GM12878 (cell line): ENCODE results near the gene ITGA7. TPM values are rescaled to one million over a fixed set of nuclear protein-coding genes. Genes with fewer than 3 reads are reported as not detected.

Source experiments
- ATAC-seq: fragments of 200-7000 bp; cut with Tn5 transposase; 3 replicates; pipeline ENCODE4 v1.9.1; 2020; ENCODE audit warnings: mild to moderate bottlenecking, moderate library complexity
- BruUV-seq: library from RNA; stranded (reverse); fragments of 400-500 nt; replicated peaks from 2 replicates; lab custom pipeline; 2021; lab: Mats Ljungman, UMichigan
- CTCF ChIA-PET: fragments of 300-600 bp; sonication (Branson Sonifier 250); formaldehyde crosslinking; extraction: SDS; loops from one replicate; lab custom pipeline; 2021; ENCODE audit warnings: inconsistent platforms; lab: Yijun Ruan, JAX
- POLR2A ChIA-PET: fragments of 350-600 bp; formaldehyde crosslinking; extraction: SDS; loops from one replicate; lab custom pipeline; 2021; ENCODE audit warnings: inconsistent platforms; lab: Charles Lee
- RAD21 ChIA-PET: fragments of 300-600 bp; sonication (Branson Sonifier 250); formaldehyde crosslinking; loops from one replicate; lab custom pipeline; 2023; ENCODE audit warnings: antibody characterized with exemption; ENCODE audit not compliant: unreplicated experiment; lab: Charles Lee
- SMC1A ChIA-PET: fragments of 300-600 bp; sonication (Branson Sonifier 250); formaldehyde crosslinking; loops from one replicate; lab custom pipeline; 2023; ENCODE audit not compliant: unreplicated experiment, uncharacterized antibody; lab: Charles Lee
- DNase-seq: peaks from one replicate; pipeline ENCODE4 v3.0.0-alpha.2; 2011; ENCODE audit warnings: low read depth, low spot score
- FAIRE-seq: peaks from 3 replicates; lab custom pipeline; 2011; peaks lifted over from hg19 to GRCh38; lab: Jason Lieb, UNC
- H2AFZ ChIP-seq: 2 replicates; pipeline ENCODE4 v1.6.0; 2011; ENCODE audit warnings: low read depth, low read length, control low read depth; ENCODE audit not compliant: control insufficient read depth
- H3K27ac ChIP-seq: 2 replicates; pipeline ENCODE4 v1.5.1; 2011; ENCODE audit warnings: control low read depth; ENCODE audit not compliant: control insufficient read depth, insufficient read depth
- H3K27me3 ChIP-seq, 2 experiments: replicated peaks in 1 of 2; 2 replicates each; pipeline versions ENCODE4 v1.6.0 to v1.6.1; 2011; ENCODE audit warnings: low read length in 1 of 2; ENCODE audit not compliant: control insufficient read depth in 2 of 2, insufficient read depth in 2 of 2
- H3K36me3 ChIP-seq, 2 experiments: 2 replicates each; pipeline ENCODE4 v1.5.1; 2011; ENCODE audit warnings: low read length in 1 of 2; ENCODE audit not compliant: control insufficient read depth in 2 of 2, insufficient read depth in 2 of 2
- H3K4me1 ChIP-seq: 2 replicates; pipeline ENCODE4 v1.6.1; 2011; ENCODE audit warnings: mild to moderate bottlenecking, low read length, moderate library complexity, mixed read lengths; ENCODE audit not compliant: control insufficient read depth, insufficient read depth
- H3K4me2 ChIP-seq: 2 replicates; pipeline ENCODE4 v1.6.0; 2011; ENCODE audit warnings: control low read depth; ENCODE audit not compliant: control insufficient read depth, insufficient read depth
- H3K4me3 ChIP-seq: fragments of 200-600 bp; sonication (generic); 2 replicates; pipeline ENCODE4 v1.5.1; 2016
- H3K79me2 ChIP-seq: 2 replicates; pipeline ENCODE4 v1.6.0; 2011; ENCODE audit warnings: low read length; ENCODE audit not compliant: control insufficient read depth, insufficient read depth
- H3K9ac ChIP-seq: 2 replicates; pipeline ENCODE4 v1.8.0; 2011; ENCODE audit warnings: low read length, control low read depth, mixed read lengths; ENCODE audit not compliant: control insufficient read depth, insufficient read depth
- H3K9me3 ChIP-seq: replicated peaks from 3 replicates; pipeline ENCODE4 v1.5.1; 2011; ENCODE audit warnings: mild to moderate bottlenecking, low read length; ENCODE audit not compliant: control insufficient read depth, insufficient read depth
- H4K20me1 ChIP-seq: 2 replicates; pipeline ENCODE4 v1.6.0; 2011; ENCODE audit not compliant: control insufficient read depth, insufficient read depth
- FOS ChIP-seq: IDR thresholded peaks from 3 replicates; pipeline ENCODE4 v1.6.1; 2011; ENCODE audit warnings: borderline replicate concordance; ENCODE audit not compliant: insufficient read length; ENCODE audit errors: extremely low read depth
- HCFC1 ChIP-seq: fragments of 150-350 bp; IDR thresholded peaks from 2 replicates; pipeline ENCODE4 v1.6.1; 2014; ENCODE audit warnings: low read length
- KDM1A ChIP-seq: fragments of 200-600 bp; sonication (generic); IDR thresholded peaks from 2 replicates; pipeline ENCODE4 v1.6.1; 2016; ENCODE audit warnings: borderline replicate concordance
- MTA2 ChIP-seq: fragments of 450-650 bp; IDR thresholded peaks from 2 replicates; pipeline ENCODE4 v1.6.1; 2016; ENCODE audit warnings: low read depth, mild to moderate bottlenecking, moderate library complexity
- RAD21 ChIP-seq: IDR thresholded peaks from 2 replicates; pipeline ENCODE4 v1.6.1; 2011; ENCODE audit warnings: mild to moderate bottlenecking, low read depth, low read length, moderate library complexity; ENCODE audit not compliant: insufficient read depth
- RUNX3 ChIP-seq: IDR thresholded peaks from 2 replicates; pipeline ENCODE4 v1.6.1; 2012; ENCODE audit warnings: low read length, inconsistent platforms
- SIX5 ChIP-seq: IDR thresholded peaks from 2 replicates; pipeline ENCODE4 v1.6.1; 2011; ENCODE audit warnings: mild to moderate bottlenecking, low read depth, low read length, moderate library complexity; ENCODE audit not compliant: severe bottlenecking
- STAT3 ChIP-seq: IDR thresholded peaks from 2 replicates; pipeline ENCODE4 v1.6.1; 2011; ENCODE audit warnings: low read depth, low read length, improper control_type of control experiment
- TCF7 ChIP-seq: IDR thresholded peaks from 2 replicates; pipeline ENCODE4 v1.6.1; 2014; ENCODE audit warnings: antibody characterized with exemption, borderline replicate concordance
- WGBS: methylation state at CpG from one replicate; pipeline ENCODE4 v1.1.6; 2016; ENCODE audit warnings: low lambda C conversion rate; ENCODE audit not compliant: insufficient replicate concordance, insufficient coverage; ENCODE audit errors: missing lambda C conversion rate; 5-methylcytosine and 5-hydroxymethylcytosine counted together
- in situ Hi-C: fragments of 300-500 bp; cut with MboI; formaldehyde crosslinking; loops from 9 replicates; pipeline ENCODE4 v1.14.3; 2018; ENCODE audit warnings: mixed read lengths
- intact Hi-C: fragments of 100-400 bp; cut with micrococcal nuclease; formaldehyde crosslinking; loops from one replicate; pipeline ENCODE4 v1.14.2; 2022; ENCODE audit not compliant: unreplicated experiment
- polyA plus RNA-seq, 11 experiments: library from polyadenylated mRNA; depleted of rRNA in 4 of 11; unstranded in 6 of 11; stranded (reverse) in 5 of 11; fragments of >200 nt; fragmentation: Nextera tagmentation in 4 of 11; fragmentation: Illumina TruSeq in 1 of 11; extraction: Ambion mirVana in 4 of 11; extraction: Trizol in 1 of 11; gene quantifications; 1 replicate in 1 of 11; 2 replicates in 10 of 11; pipeline versions ENCODE4 v1.2.1 to v1.2.3, GENCODE V29; 2011 to 2016; ENCODE audit warnings: inconsistent platforms in 2 of 11, missing spikeins in 2 of 11, low read depth in 1 of 11
- total RNA-seq, 4 experiments: library from RNA; depleted of rRNA in 3 of 4; stranded (reverse); fragments of >200 nt in 3 of 4; fragmentation: Illumina TruSeq in 1 of 4; extraction: Trizol in 1 of 4; gene quantifications; 2 replicates each; pipeline versions ENCODE4 v1.2.1 to v1.2.3, GENCODE V29; 2013 to 2021
- TF ChIP-seq, protein P1 (sequence below), 3 experiments: IDR thresholded peaks in 2 of 3; conservative IDR thresholded peaks in 1 of 3; 2 replicates each; pipeline ENCODE4 v1.5.1; 2011; ENCODE audit warnings: low read depth in 3 of 3, low read length in 3 of 3, mild to moderate bottlenecking in 3 of 3, control low read depth in 2 of 3, moderate library complexity in 2 of 3, inconsistent platforms in 1 of 3, mixed read lengths in 1 of 3; ENCODE audit not compliant: control insufficient read depth in 2 of 3, insufficient read depth in 1 of 3; ENCODE audit errors: extremely low read depth in 1 of 3
- TF ChIP-seq, protein P2 (sequence below): fragments of 450-650 bp; IDR thresholded peaks from 2 replicates; pipeline ENCODE4 v1.6.1; 2017; ENCODE audit warnings: mild to moderate bottlenecking, moderate library complexity
- TF ChIP-seq, protein P3 (sequence below): IDR thresholded peaks from 2 replicates; pipeline ENCODE4 v1.6.1; 2012; ENCODE audit warnings: low read depth, low read length, improper control_type of control experiment
- TF ChIP-seq, protein P4 (sequence below): fragments of 450-650 bp; formaldehyde crosslinking; IDR thresholded peaks from 2 replicates; pipeline ENCODE4 v1.4.0; 2022; ENCODE audit warnings: mild to moderate bottlenecking, moderate library complexity

ITGA7 gene
- total and polyA plus RNA-seq, 10 of the 15 experiments (the other 5 are each of a cell fraction or from before 2014, with no cell fraction given), result 0.18 to 5.1 (median 1.5) TPM

DNA sequence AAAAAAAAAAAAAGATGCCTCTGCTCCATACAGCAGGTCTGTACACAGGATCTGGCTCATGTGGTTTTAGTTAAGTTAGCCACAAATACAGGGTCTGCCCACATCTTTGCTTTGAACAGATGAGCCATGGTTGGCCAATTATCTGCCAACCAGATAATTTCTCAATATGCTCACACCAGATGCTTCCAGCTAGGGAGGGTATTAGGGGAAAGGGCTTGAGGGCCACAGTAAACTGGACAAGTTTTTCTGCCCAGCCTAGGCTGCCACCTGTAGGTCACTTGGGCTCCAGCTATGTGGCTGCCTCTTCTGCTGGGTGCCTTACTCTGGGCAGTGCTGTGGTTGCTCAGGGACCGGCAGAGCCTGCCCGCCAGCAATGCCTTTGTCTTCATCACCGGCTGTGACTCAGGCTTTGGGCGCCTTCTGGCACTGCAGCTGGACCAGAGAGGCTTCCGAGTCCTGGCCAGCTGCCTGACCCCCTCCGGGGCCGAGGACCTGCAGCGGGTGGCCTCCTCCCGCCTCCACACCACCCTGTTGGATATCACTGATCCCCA is 13.3 kb upstream of the ITGA7 start:
- ATAC-seq (peak; percentile 16; the same call in 2 of the 3 replicates), DNase-seq (no peak), FAIRE-seq (no peak)
- no peak overlapping the region for H3K27ac ChIP-seq
- in situ Hi-C loops (no loop called here), intact Hi-C loops (loop anchor here (1.0 kb wide), 1 partner anchor 61 kb away; no protein-coding TSS in a partner anchor)
- peaks cover 7% of the 10 kb centered on the region in 2 experiments; a peak in 3 of 4 replicates for H3K36me3 ChIP-seq
- no peak overlapping the region for H2AFZ ChIP-seq
- WGBS, result 92% methylated on average over 8 of the region's 9 CpGs
- no peak overlapping the region for H3K4me3 ChIP-seq
- no TSS peak for BruUV-seq
- H3K9ac ChIP-seq, result no peak overlapping the region
- H3K4me1 ChIP-seq, result peaks cover 25% of the 10 kb centered on the region
- no peaks in the 10 kb centered on the region for H3K27me3 ChIP-seq
- ChIA-PET CTCF (interaction anchor here (1.0 to 11.4 kb wide), 6 partner anchors 8 to 64 kb away, joined by 3 to 205 read pairs (median 17); partner anchors contain the start of gene CD63), SMC1A (interaction anchor here (1.1 to 3.5 kb wide), 5 partner anchors 9 to 64 kb away, joined by 3 to 16 read pairs (median 3); no protein-coding TSS in a partner anchor), RAD21 (interaction anchor here (0.8 to 11.0 kb wide), 3 partner anchors 16 to 64 kb away, joined by 4 to 113 read pairs (median 7); no protein-coding TSS in a partner anchor), POLR2A (interaction anchor here (1.0 to 2.4 kb wide), 2 partner anchors 9 to 47 kb away, joined by 3 to 10 read pairs; no protein-coding TSS in a partner anchor)
- no peaks in the 10 kb centered on the region for H4K20me1 ChIP-seq
- peaks cover 13% of the 10 kb centered on the region for H3K79me2 ChIP-seq
- H3K9me3 ChIP-seq, result no peaks in the 10 kb centered on the region
- no peak overlapping the region for H3K4me2 ChIP-seq
- TF ChIP-seq SIX5, result no peak
- TF ChIP-seq TCF7, result no peak
- TF ChIP-seq, protein P1, sequence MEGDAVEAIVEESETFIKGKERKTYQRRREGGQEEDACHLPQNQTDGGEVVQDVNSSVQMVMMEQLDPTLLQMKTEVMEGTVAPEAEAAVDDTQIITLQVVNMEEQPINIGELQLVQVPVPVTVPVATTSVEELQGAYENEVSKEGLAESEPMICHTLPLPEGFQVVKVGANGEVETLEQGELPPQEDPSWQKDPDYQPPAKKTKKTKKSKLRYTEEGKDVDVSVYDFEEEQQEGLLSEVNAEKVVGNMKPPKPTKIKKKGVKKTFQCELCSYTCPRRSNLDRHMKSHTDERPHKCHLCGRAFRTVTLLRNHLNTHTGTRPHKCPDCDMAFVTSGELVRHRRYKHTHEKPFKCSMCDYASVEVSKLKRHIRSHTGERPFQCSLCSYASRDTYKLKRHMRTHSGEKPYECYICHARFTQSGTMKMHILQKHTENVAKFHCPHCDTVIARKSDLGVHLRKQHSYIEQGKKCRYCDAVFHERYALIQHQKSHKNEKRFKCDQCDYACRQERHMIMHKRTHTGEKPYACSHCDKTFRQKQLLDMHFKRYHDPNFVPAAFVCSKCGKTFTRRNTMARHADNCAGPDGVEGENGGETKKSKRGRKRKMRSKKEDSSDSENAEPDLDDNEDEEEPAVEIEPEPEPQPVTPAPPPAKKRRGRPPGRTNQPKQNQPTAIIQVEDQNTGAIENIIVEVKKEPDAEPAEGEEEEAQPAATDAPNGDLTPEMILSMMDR (IDR thresholded peaks at IDR 0.05 in 2 of 3, conservative IDR thresholded peaks at IDR 0.05 in 1 of 3; ENCODE audit: control insufficient read depth in 2 of 3, extremely low read depth in 1 of 3, insufficient read depth in 1 of 3, low read depth in 3 of 3, low read length in 3 of 3), result peak; percentile 26 to 54 (median 51); a peak in 4 of 6 replicates
- no peak for TF ChIP-seq KDM1A
- TF ChIP-seq, protein P2, sequence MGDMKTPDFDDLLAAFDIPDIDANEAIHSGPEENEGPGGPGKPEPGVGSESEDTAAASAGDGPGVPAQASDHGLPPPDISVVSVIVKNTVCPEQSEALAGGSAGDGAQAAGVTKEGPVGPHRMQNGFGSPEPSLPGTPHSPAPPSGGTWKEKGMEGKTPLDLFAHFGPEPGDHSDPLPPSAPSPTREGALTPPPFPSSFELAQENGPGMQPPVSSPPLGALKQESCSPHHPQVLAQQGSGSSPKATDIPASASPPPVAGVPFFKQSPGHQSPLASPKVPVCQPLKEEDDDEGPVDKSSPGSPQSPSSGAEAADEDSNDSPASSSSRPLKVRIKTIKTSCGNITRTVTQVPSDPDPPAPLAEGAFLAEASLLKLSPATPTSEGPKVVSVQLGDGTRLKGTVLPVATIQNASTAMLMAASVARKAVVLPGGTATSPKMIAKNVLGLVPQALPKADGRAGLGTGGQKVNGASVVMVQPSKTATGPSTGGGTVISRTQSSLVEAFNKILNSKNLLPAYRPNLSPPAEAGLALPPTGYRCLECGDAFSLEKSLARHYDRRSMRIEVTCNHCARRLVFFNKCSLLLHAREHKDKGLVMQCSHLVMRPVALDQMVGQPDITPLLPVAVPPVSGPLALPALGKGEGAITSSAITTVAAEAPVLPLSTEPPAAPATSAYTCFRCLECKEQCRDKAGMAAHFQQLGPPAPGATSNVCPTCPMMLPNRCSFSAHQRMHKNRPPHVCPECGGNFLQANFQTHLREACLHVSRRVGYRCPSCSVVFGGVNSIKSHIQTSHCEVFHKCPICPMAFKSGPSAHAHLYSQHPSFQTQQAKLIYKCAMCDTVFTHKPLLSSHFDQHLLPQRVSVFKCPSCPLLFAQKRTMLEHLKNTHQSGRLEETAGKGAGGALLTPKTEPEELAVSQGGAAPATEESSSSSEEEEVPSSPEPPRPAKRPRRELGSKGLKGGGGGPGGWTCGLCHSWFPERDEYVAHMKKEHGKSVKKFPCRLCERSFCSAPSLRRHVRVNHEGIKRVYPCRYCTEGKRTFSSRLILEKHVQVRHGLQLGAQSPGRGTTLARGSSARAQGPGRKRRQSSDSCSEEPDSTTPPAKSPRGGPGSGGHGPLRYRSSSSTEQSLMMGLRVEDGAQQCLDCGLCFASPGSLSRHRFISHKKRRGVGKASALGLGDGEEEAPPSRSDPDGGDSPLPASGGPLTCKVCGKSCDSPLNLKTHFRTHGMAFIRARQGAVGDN, result no peak
- TF ChIP-seq STAT3, result no peak
- no peak for TF ChIP-seq MTA2
- TF ChIP-seq, protein P3, sequence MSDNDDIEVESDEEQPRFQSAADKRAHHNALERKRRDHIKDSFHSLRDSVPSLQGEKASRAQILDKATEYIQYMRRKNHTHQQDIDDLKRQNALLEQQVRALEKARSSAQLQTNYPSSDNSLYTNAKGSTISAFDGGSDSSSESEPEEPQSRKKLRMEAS, result no peak
- TF ChIP-seq FOS, result no peak
- TF ChIP-seq HCFC1, result no peak
- TF ChIP-seq, protein P4, sequence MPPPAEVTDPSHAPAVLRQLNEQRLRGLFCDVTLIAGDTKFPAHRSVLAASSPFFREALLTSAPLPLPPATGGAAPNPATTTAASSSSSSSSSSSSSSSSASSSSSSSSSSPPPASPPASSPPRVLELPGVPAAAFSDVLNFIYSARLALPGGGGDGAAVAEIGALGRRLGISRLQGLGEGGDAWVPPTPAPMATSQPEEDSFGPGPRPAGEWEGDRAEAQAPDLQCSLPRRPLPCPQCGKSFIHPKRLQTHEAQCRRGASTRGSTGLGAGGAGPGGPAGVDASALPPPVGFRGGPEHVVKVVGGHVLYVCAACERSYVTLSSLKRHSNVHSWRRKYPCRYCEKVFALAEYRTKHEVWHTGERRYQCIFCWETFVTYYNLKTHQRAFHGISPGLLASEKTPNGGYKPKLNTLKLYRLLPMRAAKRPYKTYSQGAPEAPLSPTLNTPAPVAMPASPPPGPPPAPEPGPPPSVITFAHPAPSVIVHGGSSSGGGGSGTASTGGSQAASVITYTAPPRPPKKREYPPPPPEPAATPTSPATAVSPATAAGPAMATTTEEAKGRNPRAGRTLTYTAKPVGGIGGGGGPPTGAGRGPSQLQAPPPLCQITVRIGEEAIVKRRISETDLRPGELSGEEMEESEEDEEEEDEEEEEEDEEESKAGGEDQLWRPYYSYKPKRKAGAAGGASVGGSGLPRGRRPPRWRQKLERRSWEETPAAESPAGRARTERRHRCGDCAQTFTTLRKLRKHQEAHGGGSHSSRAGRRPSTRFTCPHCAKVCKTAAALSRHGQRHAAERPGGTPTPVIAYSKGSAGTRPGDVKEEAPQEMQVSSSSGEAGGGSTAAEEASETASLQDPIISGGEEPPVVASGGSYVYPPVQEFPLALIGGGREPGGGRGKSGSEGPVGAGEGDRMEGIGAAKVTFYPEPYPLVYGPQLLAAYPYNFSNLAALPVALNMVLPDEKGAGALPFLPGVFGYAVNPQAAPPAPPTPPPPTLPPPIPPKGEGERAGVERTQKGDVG (CRISPR knock-in tag), result no peak
- TF ChIP-seq RUNX3, result peak; percentile 21
- TF ChIP-seq RAD21, result peak; percentile 55
